CD14-positive monocyte (primary cell): ENCODE data around the gene EFCAB8. TPM values are rescaled to one million over a fixed set of nuclear protein-coding genes. Genes with fewer than 3 reads are reported as not detected.

ENCODE experiments used
- DNase-seq, 3 donors: peaks; one replicate each; pipeline ENCODE4 v3.0.0-alpha.2; 2011 to 2022
- H2AFZ ChIP-seq: 2 replicates; pipeline ENCODE4 v1.6.0; 2012; ENCODE audit warnings: mild to moderate bottlenecking, low read depth, low read length, inconsistent platforms; ENCODE audit not compliant: insufficient read depth, poor library complexity, severe bottlenecking
- H3K27ac ChIP-seq, 2 donors: 1 replicate in 1 of 2; 2 replicates in 1 of 2; pipeline ENCODE4 v1.5.1; 2012 to 2013; ENCODE audit warnings: low read length in 2 of 2, control low read depth in 1 of 2, inconsistent platforms in 1 of 2, low read depth in 1 of 2, mild to moderate bottlenecking in 1 of 2
- H3K27me3 ChIP-seq, 2 donors: one replicate each; pipeline versions ENCODE4 v1.6.0 to v1.6.1; 2011 to 2013; ENCODE audit warnings: low read length in 2 of 2; ENCODE audit not compliant: control insufficient read depth in 2 of 2, insufficient read depth in 2 of 2
- H3K36me3 ChIP-seq, 2 donors: replicated peaks in 1 of 2; 1 replicate in 1 of 2; 2 replicates in 1 of 2; pipeline versions ENCODE4 v1.5.1 to v1.6.1; 2012 to 2013; ENCODE audit warnings: low read length in 2 of 2, control low read depth in 1 of 2, inconsistent platforms in 1 of 2, mild to moderate bottlenecking in 1 of 2; ENCODE audit not compliant: insufficient read depth in 2 of 2, control insufficient read depth in 1 of 2
- H3K4me1 ChIP-seq, 2 donors: 1 replicate in 1 of 2; 2 replicates in 1 of 2; pipeline versions ENCODE4 v1.5.1 to v1.6.1; 2012 to 2013; ENCODE audit warnings: low read length in 2 of 2, control low read depth in 1 of 2, inconsistent platforms in 1 of 2, mild to moderate bottlenecking in 1 of 2, moderate library complexity in 1 of 2; ENCODE audit not compliant: insufficient read depth in 2 of 2, control insufficient read depth in 1 of 2
- H3K4me2 ChIP-seq: replicated peaks from 2 replicates; pipeline ENCODE3; 2012; ENCODE audit warnings: low read length, moderate library complexity, mild to moderate bottlenecking; ENCODE audit not compliant: poor library complexity, severe bottlenecking; ENCODE audit errors: extremely low read depth
- H3K4me3 ChIP-seq, 3 experiments: fragments of 200-600 bp in 1 of 3; sonication (generic) in 1 of 3; replicated peaks in 1 of 3; 1 replicate in 2 of 3; 2 replicates in 1 of 3; pipeline ENCODE4 v1.5.1; 2011 to 2013; ENCODE audit warnings: low read length in 3 of 3, mild to moderate bottlenecking in 3 of 3, control low read depth in 2 of 3, low read depth in 2 of 3, inconsistent platforms in 1 of 3, moderate library complexity in 1 of 3
- H3K79me2 ChIP-seq: 2 replicates; pipeline ENCODE4 v1.6.0; 2012; ENCODE audit warnings: mild to moderate bottlenecking, control low read depth, inconsistent platforms, low read length, moderate library complexity; ENCODE audit not compliant: insufficient read depth
- H3K9ac ChIP-seq: 2 replicates; pipeline ENCODE4 v1.6.0; 2017; ENCODE audit warnings: low read length, mild to moderate bottlenecking; ENCODE audit not compliant: insufficient read depth, poor library complexity, severe bottlenecking
- H3K9me3 ChIP-seq, 2 donors: replicated peaks in 1 of 2; 1 replicate in 1 of 2; 2 replicates in 1 of 2; pipeline versions ENCODE4 v1.5.1 to v1.6.1; 2012 to 2013; ENCODE audit warnings: low read length in 2 of 2, control low read depth in 1 of 2; ENCODE audit not compliant: control insufficient read depth in 1 of 2, insufficient read depth in 1 of 2
- H4K20me1 ChIP-seq: 2 replicates; pipeline ENCODE4 v1.6.0; 2012; ENCODE audit warnings: mild to moderate bottlenecking, low read length, control low read depth, moderate library complexity; ENCODE audit not compliant: insufficient read depth
- H3K27ac Mint-ChIP-seq, 7 donors: one replicate each; pipeline ENCODE4 v1.8.0; 2020; ENCODE audit warnings: mild to moderate bottlenecking in 7 of 7, mixed read lengths in 7 of 7, moderate library complexity in 6 of 7, inconsistent platforms in 2 of 7
- H3K27me3 Mint-ChIP-seq, 3 donors: one replicate each; pipeline ENCODE4 v1.8.0; 2021 to 2022; ENCODE audit warnings: low read depth in 3 of 3, mild to moderate bottlenecking in 3 of 3, mixed read lengths in 3 of 3, moderate library complexity in 3 of 3, inconsistent platforms in 1 of 3
- H3K36me3 Mint-ChIP-seq, 2 donors: one replicate each; pipeline ENCODE4 v1.8.0; 2020; ENCODE audit warnings: mixed read lengths in 2 of 2, inconsistent platforms in 1 of 2, mild to moderate bottlenecking in 1 of 2
- H3K4me1 Mint-ChIP-seq: one replicate; pipeline ENCODE4 v1.8.0; 2020; ENCODE audit warnings: mild to moderate bottlenecking, mixed read lengths
- H3K4me3 Mint-ChIP-seq, 2 donors: one replicate each; pipeline ENCODE4 v1.8.0; 2020; ENCODE audit warnings: mild to moderate bottlenecking in 2 of 2, mixed read lengths in 2 of 2, moderate library complexity in 1 of 2
- H3K9me3 Mint-ChIP-seq, 7 donors: one replicate each; pipeline ENCODE4 v1.8.0; 2020 to 2022; ENCODE audit warnings: mixed read lengths in 7 of 7, mild to moderate bottlenecking in 6 of 7, moderate library complexity in 6 of 7, inconsistent platforms in 2 of 7
- CTCF ChIP-seq: fragments of 200-600 bp; IDR thresholded peaks from one replicate; pipeline ENCODE4 v1.8.0; 2022; ENCODE audit warnings: antibody characterized with exemption, mild to moderate bottlenecking
- whole genome bisulfite sequencing: methylation state at CpG from one replicate; pipeline ENCODE4 v1.1.5; 2013; ENCODE audit warnings: missing lambda C conversion rate; ENCODE audit not compliant: insufficient coverage; 5-methylcytosine and 5-hydroxymethylcytosine counted together
- intact Hi-C, 2 donors: fragments of 100-400 bp; cut with micrococcal nuclease; formaldehyde crosslinking; loops; one replicate each; pipeline versions ENCODE4 v1.15.0 to v1.15.1; 2023
- polyA plus RNA-seq, 3 donors: library from polyadenylated mRNA; depleted of rRNA in 1 of 3; unstranded in 2 of 3; stranded (reverse) in 1 of 3; fragments of 300-500 nt in 2 of 3; fragments of >200 nt in 1 of 3; fragmentation: Illumina TruSeq in 2 of 3; gene quantifications; 1 replicate in 2 of 3; 2 replicates in 1 of 3; pipeline ENCODE4 v1.2.3, GENCODE V29; 2012 to 2021

Gene EFCAB8
- polyA plus RNA-seq, 3 donors = 0.45 TPM; not detected in 2

GRCh38 chr20:32885952-32886351 lies 27.2 kb downstream of the EFCAB8 start:
- 97% methylated on average over 4 of the region's 4 CpGs for WGBS
- H3K9me3 Mint-ChIP-seq = no peaks in the 10 kb centered on the region
- no peak overlapping the region for H3K4me2 ChIP-seq

GRCh38 chr20:32886652-32887051 lies 27.9 kb downstream of the EFCAB8 start:
- no peaks in the 10 kb centered on the region for H3K4me1 ChIP-seq
- H3K27me3 ChIP-seq = no peaks in the 10 kb centered on the region
- H3K9me3 ChIP-seq = no peaks in the 10 kb centered on the region
- H3K4me1 Mint-ChIP-seq = no peaks in the 10 kb centered on the region
- no peaks in the 10 kb centered on the region for H3K9me3 Mint-ChIP-seq
- no peaks in the 10 kb centered on the region for H3K36me3 ChIP-seq
- H3K4me3 Mint-ChIP-seq = no peak overlapping the region
- no peak overlapping the region for H2AFZ ChIP-seq
- no peak for DNase-seq
- no peak overlapping the region for H3K9ac ChIP-seq
- H3K27me3 Mint-ChIP-seq = peaks cover 0 to 4% (median 2%) of the 10 kb centered on the region in 3 donors
- H4K20me1 ChIP-seq = no peaks in the 10 kb centered on the region
- 100% methylated on average over 2 of the region's 3 CpGs for WGBS
- no peak overlapping the region for H3K4me3 ChIP-seq
- H3K36me3 Mint-ChIP-seq = no peaks in the 10 kb centered on the region
- no peak for TF ChIP-seq CTCF
- intact Hi-C loops = no loop called here
- H3K27ac Mint-ChIP-seq = no peak overlapping the region
- H3K4me2 ChIP-seq = no peak overlapping the region
- no peak overlapping the region for H3K27ac ChIP-seq
- H3K79me2 ChIP-seq = no peaks in the 10 kb centered on the region

More at GRCh38 chr20:32885952-32886351, 27.2 kb downstream of the EFCAB8 start:
- H3K36me3 Mint-ChIP-seq = no peaks in the 10 kb centered on the region
- peaks cover 0 to 6% (median 2%) of the 10 kb centered on the region in 3 donors for H3K27me3 Mint-ChIP-seq
- no peaks in the 10 kb centered on the region for H3K36me3 ChIP-seq
- no peak for DNase-seq
- intact Hi-C loops = no loop called here
- no peak for TF ChIP-seq CTCF
- H3K4me1 ChIP-seq = no peaks in the 10 kb centered on the region
- no peak overlapping the region for H3K9ac ChIP-seq
- H3K27ac ChIP-seq = no peak overlapping the region
- H3K27me3 ChIP-seq = no peaks in the 10 kb centered on the region
- no peaks in the 10 kb centered on the region for H3K4me1 Mint-ChIP-seq
- no peak overlapping the region for H2AFZ ChIP-seq
- H4K20me1 ChIP-seq = no peaks in the 10 kb centered on the region
- H3K4me3 ChIP-seq = no peak overlapping the region
- H3K79me2 ChIP-seq = no peaks in the 10 kb centered on the region
- H3K9me3 ChIP-seq = no peaks in the 10 kb centered on the region
- H3K27ac Mint-ChIP-seq = no peak overlapping the region
- no peak overlapping the region for H3K4me3 Mint-ChIP-seq
